ENCODE data around the gene ADAMTSL4.
"Not testable (repeated sequence)": the region's sequence is repeated elsewhere in the genome, so short reads cannot be mapped to it uniquely, and the experiment has no call there.

DNA sequence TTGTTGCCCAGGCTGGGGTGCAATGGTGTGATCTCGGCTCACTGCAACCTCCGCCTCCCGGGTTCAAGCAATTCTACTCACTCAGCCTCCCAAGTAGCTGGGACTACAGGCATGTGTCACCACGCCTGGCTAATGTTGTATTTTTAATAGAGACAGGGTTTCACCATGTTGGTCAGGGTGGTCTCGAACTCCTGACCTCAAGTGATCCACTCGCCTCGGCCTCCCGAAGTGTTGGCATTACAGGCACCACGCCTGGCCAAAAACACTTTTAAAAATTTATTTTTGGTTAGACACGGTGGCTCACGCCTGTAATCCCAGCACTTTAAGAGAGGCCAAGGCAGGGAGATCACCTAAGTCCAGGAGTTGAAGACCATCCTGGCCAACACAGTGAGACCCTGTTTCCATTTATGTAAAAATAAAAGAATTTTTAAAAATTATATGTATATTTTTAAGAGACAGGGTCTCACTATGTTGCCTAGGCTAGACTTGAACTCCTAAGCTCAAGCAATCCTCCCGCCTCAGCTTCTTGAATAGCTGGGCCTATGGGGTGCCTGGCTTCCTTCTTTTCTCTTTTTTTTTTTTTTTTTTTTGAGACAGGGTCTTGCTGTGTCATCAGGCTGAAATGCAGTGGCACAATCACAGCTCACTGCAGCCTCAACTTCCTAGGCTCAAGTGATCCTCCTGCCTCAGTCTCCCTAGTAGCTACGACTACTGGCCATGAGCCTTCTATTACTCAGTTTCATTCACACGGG lies 16.2 kb downstream of the ADAMTSL4 start:
- TF ChIP-seq, protein P1, sequence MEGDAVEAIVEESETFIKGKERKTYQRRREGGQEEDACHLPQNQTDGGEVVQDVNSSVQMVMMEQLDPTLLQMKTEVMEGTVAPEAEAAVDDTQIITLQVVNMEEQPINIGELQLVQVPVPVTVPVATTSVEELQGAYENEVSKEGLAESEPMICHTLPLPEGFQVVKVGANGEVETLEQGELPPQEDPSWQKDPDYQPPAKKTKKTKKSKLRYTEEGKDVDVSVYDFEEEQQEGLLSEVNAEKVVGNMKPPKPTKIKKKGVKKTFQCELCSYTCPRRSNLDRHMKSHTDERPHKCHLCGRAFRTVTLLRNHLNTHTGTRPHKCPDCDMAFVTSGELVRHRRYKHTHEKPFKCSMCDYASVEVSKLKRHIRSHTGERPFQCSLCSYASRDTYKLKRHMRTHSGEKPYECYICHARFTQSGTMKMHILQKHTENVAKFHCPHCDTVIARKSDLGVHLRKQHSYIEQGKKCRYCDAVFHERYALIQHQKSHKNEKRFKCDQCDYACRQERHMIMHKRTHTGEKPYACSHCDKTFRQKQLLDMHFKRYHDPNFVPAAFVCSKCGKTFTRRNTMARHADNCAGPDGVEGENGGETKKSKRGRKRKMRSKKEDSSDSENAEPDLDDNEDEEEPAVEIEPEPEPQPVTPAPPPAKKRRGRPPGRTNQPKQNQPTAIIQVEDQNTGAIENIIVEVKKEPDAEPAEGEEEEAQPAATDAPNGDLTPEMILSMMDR (IDR thresholded peaks at IDR 0.05; ENCODE audit: insufficient read depth, low read depth, low read length): not testable (repeated sequence)
- TF ChIP-seq EZH2 (IDR thresholded peaks at IDR 0.05; ENCODE audit: insufficient read depth, low read length): not testable (repeated sequence)

Data from astrocyte (in vitro differentiated cells and primary cell).